Endothelial cell of umbilical vein (primary cell): ENCODE measurements around the gene EXOSC9.

Experiments used
- CTCF ChIP-seq, 2 donors: IDR thresholded peaks; 1 replicate in 1 of 2; 2 replicates in 1 of 2; pipeline ENCODE4 v1.5.1; 2011; ENCODE audit warnings: low read length in 2 of 2, mild to moderate bottlenecking in 2 of 2, moderate library complexity in 2 of 2, control low read depth in 1 of 2, inconsistent platforms in 1 of 2, low read depth in 1 of 2; ENCODE audit not compliant: insufficient read depth in 1 of 2; ENCODE audit errors: extremely low read depth in 1 of 2
- EZH2 ChIP-seq: IDR thresholded peaks from 2 replicates; pipeline ENCODE4 v1.6.1; 2012; ENCODE audit warnings: borderline replicate concordance, low read depth, mild to moderate bottlenecking, moderate library complexity, low read length, inconsistent platforms; ENCODE audit not compliant: severe bottlenecking
- POLR2AphosphoS5 ChIP-seq: IDR thresholded peaks from 2 replicates; pipeline ENCODE4 v1.6.1; 2012; ENCODE audit warnings: low read depth, mild to moderate bottlenecking, control low read depth, low read length, moderate library complexity; ENCODE audit not compliant: insufficient read depth

- TF ChIP-seq CTCF (IDR thresholded peaks at IDR 0.05; ENCODE audit: extremely low read depth in 1 of 2, insufficient read depth in 1 of 2, low read depth in 1 of 2, low read length in 2 of 2) (no peak), EZH2 (no peak), POLR2AphosphoS5 (no peak)
Measured at GRCh38 chr4:121827853-121828252, 26.7 kb downstream of the EXOSC9 start.
